GM19452 (cell line): ENCODE results near the gene SACM1L.
"Not testable (repeated sequence)": the region's sequence is repeated elsewhere in the genome, so short reads cannot be mapped to it uniquely, and the experiment has no call there.

ENCODE experiments used
- ATAC-seq: cut with Tn5 transposase; IDR thresholded peaks from one replicate; pipeline ENCODE4 v1.9.1; 2021; ENCODE audit not compliant: unreplicated experiment

Gene SACM1L

DNA sequence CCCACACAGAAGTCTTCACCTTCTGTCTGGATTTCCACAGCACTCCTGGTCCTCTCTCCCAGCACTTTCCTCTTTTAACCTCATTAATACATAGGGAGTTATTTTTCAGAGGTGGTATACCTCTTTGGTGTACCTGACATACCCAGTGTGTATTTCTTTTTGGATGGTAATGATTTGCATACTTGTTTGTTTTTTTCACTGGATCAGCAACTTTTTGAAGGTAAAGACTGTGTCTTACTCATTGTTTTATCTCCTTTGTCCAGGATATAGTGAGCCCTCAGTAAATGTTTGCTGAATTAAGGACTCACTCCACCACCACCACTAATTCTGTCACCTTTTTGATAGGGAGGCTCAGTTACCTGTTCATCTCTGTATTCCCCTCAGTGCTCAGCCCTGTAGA lies 52.1 kb downstream of the SACM1L start:
- ATAC-seq = no peak

GRCh38 chr3:45741742-45742460 lies 52.7 kb downstream of the SACM1L start:
- no peak for ATAC-seq

DNA sequence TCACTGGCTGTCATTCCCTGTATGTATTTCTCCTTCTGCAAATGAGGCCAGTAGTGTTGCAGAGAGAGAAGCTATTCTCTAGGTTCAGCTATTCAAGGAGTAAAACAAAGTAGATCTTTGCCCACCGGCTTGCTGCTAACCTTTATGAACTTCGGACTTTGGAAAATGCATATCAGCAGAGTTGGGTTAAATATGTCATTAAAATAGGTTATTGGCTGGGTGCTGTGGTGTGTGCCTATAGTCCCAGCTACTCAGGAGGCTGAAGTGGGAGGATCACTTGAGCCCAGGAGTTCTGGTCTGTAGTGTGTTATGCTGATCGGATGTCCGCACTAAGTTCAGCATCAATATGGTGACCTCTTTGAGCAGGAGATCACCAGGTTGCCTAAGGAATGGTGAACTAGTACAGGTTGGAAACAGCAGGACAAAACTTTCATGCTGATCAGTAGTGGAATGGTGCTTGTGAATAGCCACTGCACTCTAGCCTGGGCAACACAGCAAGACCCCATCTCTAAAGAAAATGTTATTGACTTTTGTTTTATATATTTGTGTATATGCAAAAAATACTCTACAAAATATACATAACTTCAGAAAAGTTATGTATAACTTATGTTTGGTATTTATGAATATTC lies 53.4 kb downstream of the SACM1L start:
- ATAC-seq = no peak

DNA sequence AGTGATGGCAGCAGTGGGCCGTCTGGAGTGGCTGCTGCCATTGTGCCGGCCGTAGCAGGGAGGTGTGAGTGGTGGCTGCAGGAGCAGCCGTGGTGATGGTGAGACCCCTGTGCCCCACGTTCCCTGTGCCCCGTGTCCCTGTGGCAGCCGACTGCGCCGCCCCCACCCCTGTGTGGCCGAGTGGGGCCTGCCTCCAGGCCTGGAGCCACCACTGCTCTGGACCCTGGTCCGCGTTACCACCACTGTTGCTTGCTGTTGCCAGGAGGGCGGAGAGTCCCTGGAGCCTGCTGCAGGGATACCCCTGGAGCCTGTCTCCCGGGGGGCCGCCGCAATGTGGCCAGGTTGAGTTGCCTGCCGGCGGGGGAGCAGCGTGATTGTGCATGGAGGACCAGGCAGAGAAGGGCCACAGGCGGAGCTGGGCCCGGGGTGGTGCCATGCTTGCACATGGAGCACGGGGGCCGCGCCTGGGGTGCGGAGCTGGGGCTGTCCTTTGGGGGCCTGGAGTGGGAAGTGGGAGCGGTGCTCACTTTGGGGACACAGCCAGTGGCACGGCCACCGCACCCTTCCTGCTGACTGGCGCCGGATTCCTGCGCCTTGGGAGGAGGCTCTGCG lies 57.1 kb downstream of the SACM1L start:
- ATAC-seq = no peak

GRCh38 chr3:45746777-45747622 lies 57.8 kb downstream of the SACM1L start:
- no peak for ATAC-seq

DNA sequence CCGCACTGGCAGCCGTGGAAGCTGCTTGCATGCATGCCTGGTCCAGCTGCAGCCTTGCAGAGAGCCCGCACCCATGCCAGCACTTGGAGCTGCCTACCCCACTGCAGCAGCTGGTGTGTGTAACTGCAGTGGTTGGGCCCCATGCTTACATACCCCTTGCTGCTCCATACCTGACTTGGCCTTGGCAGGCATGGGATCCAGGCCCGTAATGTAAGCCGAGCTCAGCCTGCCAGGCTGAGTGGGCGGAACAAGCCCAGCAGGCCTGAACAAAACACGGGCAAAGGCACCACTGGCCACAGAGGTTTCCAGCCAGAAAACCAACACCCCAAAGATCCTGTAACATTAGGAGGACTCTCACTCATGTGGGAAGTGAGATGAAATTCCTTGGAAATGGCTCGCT lies 58.9 kb downstream of the SACM1L start:
- no peak for ATAC-seq

DNA sequence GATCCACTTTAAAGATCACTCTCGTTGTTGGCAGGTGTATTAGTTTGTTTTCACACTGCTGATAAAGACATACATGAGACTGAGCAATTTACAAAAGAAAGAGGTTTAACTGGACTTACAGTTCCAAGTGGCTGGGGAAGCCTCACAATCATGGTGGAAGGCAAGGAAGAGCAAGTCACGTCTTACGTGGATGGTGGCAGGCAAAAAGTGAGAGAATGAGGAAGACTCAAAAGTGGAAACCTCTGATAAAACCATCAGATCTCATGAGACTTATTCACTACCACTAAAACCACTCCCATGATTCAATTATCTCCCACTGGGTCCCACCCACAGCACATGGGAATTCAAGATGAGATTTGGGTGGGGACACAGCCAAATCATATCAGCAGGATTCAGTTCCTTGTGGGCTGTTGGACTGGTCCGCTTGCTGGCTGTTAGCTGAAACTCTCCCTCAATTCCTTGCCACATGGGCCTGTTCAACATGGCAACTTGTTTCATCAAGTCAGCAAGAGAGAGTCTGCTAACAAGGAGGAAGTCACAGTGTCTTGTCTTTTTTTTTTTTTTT lies 59.9 kb downstream of the SACM1L start:
- ATAC-seq = not testable (repeated sequence)

DNA sequence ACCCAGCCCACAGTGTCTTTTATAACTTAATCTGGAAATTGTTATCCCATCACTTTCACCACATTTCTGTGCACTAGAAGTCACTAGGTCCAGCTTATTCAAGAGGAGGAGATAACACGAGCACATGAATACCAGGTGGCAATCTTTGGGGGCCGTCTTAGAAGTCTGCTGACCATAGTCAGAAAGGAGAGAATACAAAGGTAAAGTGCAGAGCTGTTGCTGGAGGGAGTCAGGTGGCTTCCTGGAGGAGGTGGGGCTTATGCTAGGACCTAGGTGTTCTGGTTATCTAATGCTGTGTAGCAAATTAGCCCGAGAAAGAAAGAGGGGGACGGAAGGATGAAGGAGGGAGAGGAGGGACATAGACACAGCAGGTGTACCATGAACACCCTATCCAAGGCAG lies 60.7 kb downstream of the SACM1L start:
- no peak for ATAC-seq

DNA sequence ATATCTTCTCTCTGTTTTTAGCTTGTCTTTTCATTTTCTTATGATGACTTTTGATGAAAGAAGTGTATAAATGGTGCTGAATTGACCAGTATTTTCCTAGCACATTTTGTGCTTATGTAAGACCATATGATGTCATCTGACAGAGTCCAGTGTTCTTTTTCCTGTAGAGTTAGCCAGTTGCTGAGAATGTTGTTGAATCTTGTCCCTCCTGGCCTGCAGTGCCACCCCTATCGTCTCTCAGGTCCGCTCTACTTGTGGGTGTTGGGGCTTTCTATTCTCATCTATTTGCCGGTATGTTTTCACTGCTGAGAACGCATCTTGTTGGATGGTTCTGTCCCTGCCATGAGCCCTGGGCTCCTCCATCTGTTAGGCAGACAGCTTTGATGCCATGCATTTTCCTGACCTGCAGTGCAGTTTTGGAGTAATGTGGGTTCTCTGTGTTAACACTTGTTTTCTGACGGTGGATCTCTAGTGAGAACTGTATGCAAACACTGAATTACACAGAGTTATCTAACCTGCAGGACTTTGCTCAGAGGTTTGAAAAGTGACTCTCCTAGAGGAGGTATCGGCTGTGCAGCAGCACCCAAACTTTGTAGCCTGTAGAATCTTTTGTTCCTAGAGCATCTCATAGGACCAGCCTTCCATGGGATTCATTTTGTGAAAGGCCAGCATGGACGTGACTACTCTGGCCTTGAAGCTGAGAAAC lies 62.5 kb downstream of the SACM1L start:
- no peak for ATAC-seq

DNA sequence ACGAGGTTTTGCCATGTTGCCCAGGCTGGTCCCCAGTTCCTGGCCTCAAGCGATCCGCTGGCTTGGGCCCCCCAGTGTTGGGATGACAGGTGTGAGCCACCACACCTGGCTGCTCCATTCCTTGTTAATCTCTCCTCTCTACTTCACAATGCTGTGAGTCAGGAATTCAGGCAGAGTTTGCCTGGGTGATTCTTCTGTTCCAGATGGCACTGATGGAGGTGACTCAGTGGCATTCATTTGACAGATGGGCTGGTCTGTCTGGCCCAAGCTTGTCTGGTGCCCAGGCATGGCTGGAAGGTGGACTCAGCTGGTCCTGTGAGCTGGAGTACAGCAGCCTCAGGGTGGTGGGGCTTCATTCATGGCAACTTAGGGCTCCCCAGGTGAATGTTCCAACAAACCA lies 63.9 kb downstream of the SACM1L start:
- no peak for ATAC-seq

DNA sequence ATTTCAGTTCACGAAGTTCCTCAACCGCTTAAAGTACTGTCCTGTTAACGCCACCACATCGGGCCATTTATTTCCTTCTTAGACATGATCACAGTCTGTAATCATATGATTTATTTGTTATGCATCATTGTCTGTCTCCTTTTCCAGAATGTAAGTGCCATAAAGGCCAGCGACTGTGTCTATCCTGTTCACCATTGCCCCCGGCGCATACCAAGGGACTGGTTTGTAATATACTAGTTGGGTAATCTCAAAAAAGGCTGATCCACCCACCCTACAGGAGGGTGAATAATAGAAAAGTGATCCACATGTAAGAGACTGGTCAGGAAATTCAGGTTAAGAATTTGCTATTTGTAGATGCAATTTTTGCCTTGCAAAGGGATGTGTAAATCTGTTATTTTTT lies 65.3 kb downstream of the SACM1L start:
- no peak for ATAC-seq

DNA sequence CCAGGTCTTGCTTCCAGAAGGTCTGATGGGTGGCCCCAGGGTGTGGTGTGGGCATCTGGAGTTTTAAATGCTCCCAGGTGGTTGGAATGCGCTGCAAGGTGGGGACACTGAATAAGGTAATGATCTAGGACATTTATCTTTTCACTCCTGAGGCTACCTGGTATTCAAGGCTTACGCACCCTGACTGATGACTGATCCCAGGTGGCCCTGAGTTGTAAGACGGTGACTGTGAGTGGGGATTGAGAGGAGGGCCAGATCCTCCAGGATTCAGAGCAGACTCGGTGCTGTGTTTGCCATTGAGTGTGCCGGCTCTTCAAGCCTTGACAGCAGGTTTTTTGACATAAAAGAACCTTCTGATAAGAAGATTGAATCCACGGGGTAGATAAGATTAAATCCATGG lies 66.9 kb downstream of the SACM1L start:
- no peak for ATAC-seq

- not testable (repeated sequence) for ATAC-seq
These were observed 67.9 kb downstream of the SACM1L start for GRCh38 chr3:45757141-45757540.

DNA sequence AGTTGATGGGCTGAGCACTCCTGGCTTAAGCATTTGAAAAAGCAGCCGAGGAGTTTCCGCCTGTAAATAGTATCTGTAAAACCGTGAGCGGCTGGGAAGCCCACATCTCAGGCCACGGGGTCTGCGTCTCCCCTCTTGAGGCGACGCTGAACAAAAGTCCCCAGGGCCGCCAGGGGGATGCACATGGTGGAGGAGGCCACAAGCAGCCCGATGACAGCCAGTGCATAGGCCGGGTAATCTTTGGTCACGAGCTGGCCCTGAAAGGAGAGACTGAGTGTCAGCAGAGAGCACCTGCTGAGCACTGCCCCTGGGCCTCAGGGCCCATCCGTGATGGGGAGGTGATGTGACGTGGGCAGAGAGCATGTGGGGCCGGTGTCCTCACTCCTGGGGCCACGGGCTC lies 69.7 kb downstream of the SACM1L start:
- no peak for ATAC-seq

DNA sequence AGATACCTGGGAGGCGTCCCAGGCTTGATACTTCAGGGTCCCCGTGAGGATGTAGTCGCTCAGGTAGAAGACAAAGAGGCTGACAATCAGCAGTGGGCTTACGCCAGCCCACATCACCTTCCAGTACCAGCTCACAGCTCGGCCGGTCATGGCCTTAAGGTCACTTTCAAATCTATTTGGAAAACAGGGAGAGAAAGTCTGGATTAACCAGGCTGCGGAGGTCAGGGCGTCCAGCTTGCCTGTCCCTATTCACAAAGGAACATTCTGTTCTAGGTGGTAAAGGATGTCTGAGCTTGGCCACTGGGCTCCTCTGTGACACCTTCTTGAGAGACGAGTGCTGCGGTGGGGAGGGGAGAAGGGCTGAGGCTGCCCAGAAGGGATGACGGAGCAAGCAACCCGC lies 70.7 kb downstream of the SACM1L start:
- no peak for ATAC-seq

GRCh38 chr3:45760878-45761711 lies 71.9 kb downstream of the SACM1L start:
- ATAC-seq = no peak

DNA sequence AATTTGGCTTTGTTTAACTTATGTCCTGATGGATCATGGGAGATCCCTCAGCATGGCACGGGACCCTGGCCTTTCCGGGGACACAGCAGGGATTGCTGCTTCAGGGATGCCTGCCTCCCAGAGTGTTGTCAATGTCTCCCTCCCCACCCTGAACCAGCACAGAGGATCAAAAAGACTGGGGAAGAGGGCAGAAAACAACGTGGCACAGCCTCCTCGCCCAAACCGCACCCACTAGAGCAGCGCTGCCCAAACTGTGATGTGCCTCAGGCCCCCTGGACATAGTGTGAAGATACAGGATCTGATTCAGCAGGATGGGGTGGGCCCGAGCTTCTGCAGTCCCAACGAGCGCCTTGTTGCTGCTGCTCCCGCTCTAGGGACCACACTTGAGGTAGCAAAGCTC lies 72.6 kb downstream of the SACM1L start:
- no peak for ATAC-seq

DNA sequence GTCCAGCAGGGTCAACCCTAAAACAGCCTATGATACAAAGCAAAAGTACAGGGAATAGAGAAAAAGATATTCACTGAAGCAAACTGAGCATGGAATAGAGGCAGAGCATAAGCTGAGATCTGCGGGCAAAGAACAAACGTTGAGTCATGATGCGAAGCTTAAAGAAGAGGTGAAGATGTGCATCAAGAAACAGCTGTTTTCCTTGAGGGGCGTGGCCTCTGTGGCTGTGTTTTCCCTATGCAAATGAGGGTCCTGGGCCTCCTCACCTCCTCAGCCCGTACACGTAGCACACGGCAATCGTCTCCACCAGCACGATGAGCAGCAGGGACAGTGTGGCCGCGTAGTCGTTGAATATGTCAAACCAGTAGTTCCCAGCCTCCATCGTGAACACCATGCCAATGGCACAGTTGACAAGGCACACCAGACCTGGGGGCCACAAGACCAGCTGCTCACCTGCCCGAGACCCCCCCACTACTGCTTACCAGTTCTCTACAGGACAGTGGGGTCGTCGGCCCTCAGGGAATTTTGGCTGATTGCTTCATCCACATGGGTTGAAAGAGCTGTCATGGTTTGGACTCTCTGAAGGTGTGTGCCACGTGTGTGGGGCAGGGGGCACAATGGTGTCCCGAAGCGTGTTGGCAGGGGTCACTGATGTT lies 73.6 kb downstream of the SACM1L start:
- ATAC-seq = no peak

DNA sequence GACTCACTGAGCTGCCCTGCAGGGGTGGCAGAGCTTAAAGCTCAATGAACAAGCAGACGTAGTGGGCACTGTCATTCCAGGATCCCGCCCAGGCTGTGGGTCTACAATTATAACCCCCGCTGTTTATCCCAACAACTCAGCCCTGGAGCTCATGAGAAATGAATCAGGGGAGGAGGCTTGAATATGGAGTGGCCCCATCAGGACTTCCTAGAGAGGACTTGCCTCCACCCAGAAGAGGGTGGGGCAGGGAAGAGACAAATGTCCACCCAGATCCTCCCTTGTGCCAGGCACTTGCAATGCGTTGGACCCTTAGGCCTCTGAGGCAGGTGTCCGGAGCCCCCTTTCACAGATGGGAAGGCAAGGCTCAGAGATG lies 74.1 kb downstream of the SACM1L start:
- ATAC-seq = no peak
